Measurements from ENCODE around the gene MRFAP1. TPM values are rescaled to one million over a fixed set of nuclear protein-coding genes. Genes with fewer than 3 reads are reported as not detected.

Gene MRFAP1
- total RNA-seq, 1 experiment from 2014 or later: 387 TPM

DNA sequence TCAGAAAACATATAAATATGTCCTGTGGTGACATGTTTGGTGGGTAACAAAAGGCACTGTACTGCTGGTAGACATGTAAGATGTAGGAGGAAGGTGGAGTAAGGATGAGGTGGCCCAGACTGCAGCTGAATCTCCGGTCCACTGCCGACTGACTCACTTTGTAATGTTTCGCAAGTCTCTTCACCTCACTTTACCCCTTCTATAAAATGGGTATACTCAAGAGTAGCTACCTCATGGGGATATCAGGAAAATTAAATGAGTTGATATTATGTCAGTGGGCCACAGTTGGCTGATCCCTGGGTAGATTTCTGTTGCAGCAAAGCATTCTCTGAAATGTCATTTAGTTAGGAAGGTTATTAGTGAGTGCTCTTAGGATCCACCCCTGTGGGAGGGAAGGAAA is 22.1 kb downstream of the MRFAP1 start:
- TF ChIP-seq, protein P1, sequence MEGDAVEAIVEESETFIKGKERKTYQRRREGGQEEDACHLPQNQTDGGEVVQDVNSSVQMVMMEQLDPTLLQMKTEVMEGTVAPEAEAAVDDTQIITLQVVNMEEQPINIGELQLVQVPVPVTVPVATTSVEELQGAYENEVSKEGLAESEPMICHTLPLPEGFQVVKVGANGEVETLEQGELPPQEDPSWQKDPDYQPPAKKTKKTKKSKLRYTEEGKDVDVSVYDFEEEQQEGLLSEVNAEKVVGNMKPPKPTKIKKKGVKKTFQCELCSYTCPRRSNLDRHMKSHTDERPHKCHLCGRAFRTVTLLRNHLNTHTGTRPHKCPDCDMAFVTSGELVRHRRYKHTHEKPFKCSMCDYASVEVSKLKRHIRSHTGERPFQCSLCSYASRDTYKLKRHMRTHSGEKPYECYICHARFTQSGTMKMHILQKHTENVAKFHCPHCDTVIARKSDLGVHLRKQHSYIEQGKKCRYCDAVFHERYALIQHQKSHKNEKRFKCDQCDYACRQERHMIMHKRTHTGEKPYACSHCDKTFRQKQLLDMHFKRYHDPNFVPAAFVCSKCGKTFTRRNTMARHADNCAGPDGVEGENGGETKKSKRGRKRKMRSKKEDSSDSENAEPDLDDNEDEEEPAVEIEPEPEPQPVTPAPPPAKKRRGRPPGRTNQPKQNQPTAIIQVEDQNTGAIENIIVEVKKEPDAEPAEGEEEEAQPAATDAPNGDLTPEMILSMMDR (IDR thresholded peaks at IDR 0.05; ENCODE audit: unreplicated experiment): no peak
- ChIA-PET POLR2A (interaction anchor here (0.6 to 1.7 kb wide), 4 partner anchors 9 to 48 kb away, joined by 3 to 12 read pairs (median 6); no protein-coding TSS in a partner anchor), CTCF (interaction anchor here (0.9 to 1.2 kb wide), 4 partner anchors 11 to 21 kb away, joined by 3 to 4 read pairs (median 3); a partner anchor contains a TSS)
- H3K36me3 Mint-ChIP-seq (ENCODE audit: insufficient read depth, unreplicated experiment): no peaks in the 10 kb centered on the region
- intact Hi-C loops (cut with micrococcal nuclease): loop anchor here (10.0 kb wide), 1 partner anchor 118 kb away; no protein-coding TSS in a partner anchor
- no peaks in the 10 kb centered on the region for H3K4me1 Mint-ChIP-seq (ENCODE audit: insufficient read depth, unreplicated experiment)
- no peaks in the 10 kb centered on the region for H3K9me3 Mint-ChIP-seq (ENCODE audit: unreplicated experiment)
- BruUV-seq (replicated peaks): no TSS peak
- no peak overlapping the region for H3K27ac Mint-ChIP-seq (ENCODE audit: low read depth, unreplicated experiment)
- H3K4me3 Mint-ChIP-seq (ENCODE audit: unreplicated experiment): no peak overlapping the region
- DNase-seq (ENCODE audit: unreplicated experiment): no peak
- no peaks in the 10 kb centered on the region for H3K27me3 Mint-ChIP-seq (ENCODE audit: insufficient read depth, unreplicated experiment)

DNA sequence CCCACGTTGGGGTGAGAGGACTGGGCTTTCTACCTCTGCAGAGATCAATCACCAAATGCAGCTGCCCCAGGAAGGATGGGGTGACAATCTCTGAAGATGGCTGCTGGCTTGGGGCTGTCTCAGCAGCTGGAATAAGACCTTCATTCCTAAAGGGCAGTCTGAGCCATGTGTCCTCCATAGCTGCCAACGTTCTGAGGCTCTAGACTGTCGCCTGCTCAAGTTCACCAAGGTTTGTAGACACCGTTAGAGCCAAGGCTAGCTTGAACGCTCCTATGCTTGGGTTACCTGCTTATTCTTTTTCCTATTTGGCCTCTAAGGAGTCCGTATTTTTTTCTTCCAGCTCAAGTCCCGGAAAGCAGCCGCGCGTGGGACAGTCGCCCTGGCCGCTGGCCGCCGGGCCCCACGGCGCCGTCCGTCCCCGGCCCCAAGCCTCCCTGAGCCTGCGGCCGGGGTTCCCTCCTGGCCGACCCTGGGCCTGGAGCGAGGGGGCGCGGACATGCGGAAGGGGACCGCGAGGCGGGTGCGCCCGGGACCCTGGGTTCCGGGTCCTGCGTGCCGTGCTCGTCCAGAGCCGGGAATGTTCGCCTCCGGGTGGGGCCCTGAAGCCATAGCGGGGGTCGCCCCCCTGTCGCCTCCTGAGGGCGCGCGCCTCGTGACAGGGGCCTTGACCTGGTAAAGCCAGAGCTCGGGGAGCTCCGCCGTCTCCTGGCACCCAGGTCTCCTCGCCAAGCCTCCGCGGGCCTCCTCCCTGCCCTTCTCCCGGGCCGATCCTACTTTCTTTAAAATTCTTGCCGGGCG is 23.3 kb downstream of the MRFAP1 start:
- H3K9me3 Mint-ChIP-seq (ENCODE audit: unreplicated experiment): no peaks in the 10 kb centered on the region
- H3K27me3 Mint-ChIP-seq (ENCODE audit: insufficient read depth, unreplicated experiment): no peaks in the 10 kb centered on the region
- H3K4me1 Mint-ChIP-seq (ENCODE audit: insufficient read depth, unreplicated experiment): no peaks in the 10 kb centered on the region
- POLR2A ChIA-PET: interaction anchor here (0.6 to 1.7 kb wide), 13 partner anchors 10 to 1246 kb away, joined by 3 to 12 read pairs (median 3); partner anchors contain the start of genes BLOC1S4 and MRFAP1
- no peak overlapping the region for H3K27ac Mint-ChIP-seq (ENCODE audit: low read depth, unreplicated experiment)
- H3K36me3 Mint-ChIP-seq (ENCODE audit: insufficient read depth, unreplicated experiment): peaks cover 6% of the 10 kb centered on the region
- no TSS peak for BruUV-seq (replicated peaks)
- intact Hi-C loops (cut with micrococcal nuclease): loop anchor here (10.0 kb wide), 1 partner anchor 119 kb away; no protein-coding TSS in a partner anchor
- DNase-seq (ENCODE audit: unreplicated experiment): no peak
- CTCF ChIA-PET: interaction anchor here (0.6 to 1.2 kb wide), 6 partner anchors 10 to 1274 kb away, joined by 3 to 4 read pairs (median 3); a partner anchor contains a TSS
- H3K4me3 Mint-ChIP-seq (ENCODE audit: unreplicated experiment): no peak overlapping the region
- TF ChIP-seq, protein P1 (IDR thresholded peaks at IDR 0.05; ENCODE audit: unreplicated experiment): no peak

DNA sequence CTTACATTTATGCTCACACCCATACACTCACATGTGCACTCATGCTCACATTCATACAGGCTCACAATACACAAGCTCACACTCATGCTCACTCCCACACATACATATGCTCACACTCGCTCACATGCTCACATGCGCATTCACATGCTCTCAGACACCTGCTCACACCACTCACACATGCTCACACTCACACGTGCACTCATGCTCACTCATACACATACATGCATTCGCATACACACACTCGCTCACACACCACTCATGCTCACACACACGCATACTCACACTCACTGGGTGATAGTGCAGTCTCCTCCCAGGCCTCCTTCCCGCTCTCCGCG is 24.8 kb downstream of the MRFAP1 start:
- TF ChIP-seq, protein P1 (IDR thresholded peaks at IDR 0.05; ENCODE audit: unreplicated experiment): no peak
- CTCF ChIA-PET: interaction anchor here (0.6 to 1.1 kb wide), 2 partner anchors 9 to 51 kb away, joined by 5 to 6 read pairs; no protein-coding TSS in a partner anchor
- H3K9me3 Mint-ChIP-seq (ENCODE audit: unreplicated experiment): no peaks in the 10 kb centered on the region
- no peaks in the 10 kb centered on the region for H3K4me1 Mint-ChIP-seq (ENCODE audit: insufficient read depth, unreplicated experiment)
- H3K27ac Mint-ChIP-seq (ENCODE audit: low read depth, unreplicated experiment): no peak overlapping the region
- no TSS peak for BruUV-seq (replicated peaks)
- H3K36me3 Mint-ChIP-seq (ENCODE audit: insufficient read depth, unreplicated experiment): peaks cover 9% of the 10 kb centered on the region
- DNase-seq (ENCODE audit: unreplicated experiment): no peak
- intact Hi-C loops (cut with micrococcal nuclease): loop anchor here (10.0 kb wide), 1 partner anchor 120 kb away; no protein-coding TSS in a partner anchor
- H3K4me3 Mint-ChIP-seq (ENCODE audit: unreplicated experiment): no peak overlapping the region
- H3K27me3 Mint-ChIP-seq (ENCODE audit: insufficient read depth, unreplicated experiment): no peaks in the 10 kb centered on the region
- POLR2A ChIA-PET: interaction anchor here (0.7 to 1.2 kb wide), 2 partner anchors 8 to 11 kb away, joined by 4 to 7 read pairs; a partner anchor contains a TSS

DNA sequence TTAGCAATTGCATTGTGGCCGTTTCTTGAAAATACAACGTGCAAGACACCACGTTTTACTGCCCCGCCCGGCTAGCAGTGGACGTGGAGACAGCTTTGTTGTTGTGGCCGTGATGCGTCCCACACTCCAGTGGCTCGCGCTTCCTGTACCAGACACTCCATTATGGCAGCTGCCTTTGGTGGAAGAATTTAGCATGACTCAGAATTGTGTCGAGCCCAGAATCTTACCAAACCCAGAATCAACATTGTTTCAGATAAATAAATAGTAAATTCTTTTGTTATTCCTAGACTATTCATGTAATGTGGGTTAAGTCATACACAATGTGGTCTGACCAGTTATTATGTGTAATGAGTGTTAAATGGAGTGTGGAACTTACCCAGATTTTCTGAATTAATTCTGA is 27.9 kb downstream of the MRFAP1 start:
- intact Hi-C loops (cut with micrococcal nuclease): loop anchor here (10.0 kb wide), 1 partner anchor 124 kb away; no protein-coding TSS in a partner anchor
- TF ChIP-seq, protein P1 (IDR thresholded peaks at IDR 0.05; ENCODE audit: unreplicated experiment): no peak
- Mint-ChIP-seq H3K4me1 (ENCODE audit: insufficient read depth, unreplicated experiment) (no peaks in the 10 kb centered on the region), H3K4me3 (ENCODE audit: unreplicated experiment) (no peak overlapping the region), H3K27me3 (ENCODE audit: insufficient read depth, unreplicated experiment) (no peaks in the 10 kb centered on the region), H3K9me3 (ENCODE audit: unreplicated experiment) (no peaks in the 10 kb centered on the region), H3K27ac (ENCODE audit: low read depth, unreplicated experiment) (no peak overlapping the region), H3K36me3 (ENCODE audit: insufficient read depth, unreplicated experiment) (peaks cover 13% of the 10 kb centered on the region)
- POLR2A ChIA-PET: interaction anchor here (0.6 to 1.2 kb wide), 3 partner anchors 24 to 39 kb away, joined by 3 read pairs; no protein-coding TSS in a partner anchor
- CTCF ChIA-PET: no interaction called here
- BruUV-seq (replicated peaks): no TSS peak
- DNase-seq (ENCODE audit: unreplicated experiment): peak; percentile 47
